Fibroblast of villous mesenchyme (primary cell): ENCODE results near the gene CYP4F2. TPM values are rescaled to one million over a fixed set of nuclear protein-coding genes. Genes with fewer than 3 reads are reported as not detected.
"Not testable (repeated sequence)": the region's sequence is repeated elsewhere in the genome, so short reads cannot be mapped to it uniquely, and the experiment has no call there.

Experiments
- DNase-seq: peaks from one replicate; pipeline ENCODE4 v3.0.0-alpha.2; 2010; ENCODE audit warnings: low read depth
- H3K4me3 ChIP-seq: 2 replicates; pipeline ENCODE4 v1.5.1; 2011; ENCODE audit warnings: low read depth, mild to moderate bottlenecking, low read length
- total RNA-seq: library from RNA; depleted of rRNA; stranded (reverse); fragments of >200 nt; gene quantifications from 2 replicates; pipeline ENCODE4 v1.2.3, GENCODE V29; 2012
- TF ChIP-seq, protein P1 (sequence below): IDR thresholded peaks from 2 replicates; pipeline ENCODE4 v1.5.1; 2012; ENCODE audit warnings: low read depth, mild to moderate bottlenecking, low read length; ENCODE audit not compliant: insufficient read depth

CYP4F2 gene
- total RNA-seq, 1 donor = not detected

DNA sequence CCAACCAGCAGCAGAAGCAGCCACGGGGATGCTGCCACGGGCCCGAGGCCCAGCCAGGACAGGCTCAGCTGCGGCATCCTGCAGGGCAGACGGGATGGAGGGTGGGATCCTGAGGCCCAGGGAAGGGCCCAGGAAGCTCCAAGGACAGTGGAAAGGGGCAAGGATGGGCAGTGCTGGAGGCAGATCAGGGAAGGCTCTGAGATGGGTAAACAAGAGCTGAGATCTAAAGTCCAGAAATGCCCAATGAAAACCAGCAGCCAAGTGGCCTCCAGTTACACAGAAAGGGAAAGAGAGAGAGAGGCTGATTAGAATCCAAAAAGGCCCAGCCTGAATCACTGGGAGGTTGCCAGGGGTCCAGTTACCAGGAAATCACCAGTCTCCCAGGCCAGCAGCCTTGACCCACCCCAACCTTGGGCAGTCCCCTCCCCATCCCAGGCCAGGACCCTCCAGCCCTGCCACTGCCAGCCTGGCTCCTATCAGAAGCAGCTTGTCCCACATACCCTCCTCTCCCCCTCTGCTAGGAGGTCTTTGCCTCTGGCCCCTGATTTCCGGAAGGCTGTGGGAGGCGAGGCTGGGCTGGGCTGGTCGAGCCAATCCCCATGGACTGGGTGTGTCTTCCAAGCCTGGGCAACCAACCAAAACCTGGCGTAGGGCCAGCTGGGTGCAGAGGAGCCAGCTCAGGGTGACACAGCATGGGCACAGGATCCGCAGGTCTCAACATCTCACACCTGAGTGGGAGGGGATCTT is 36.6 kb upstream of the CYP4F2 start, which contains the start of gene CYP4F11:
Gene CYP4F11 (minus strand): TSS at position 198 of the 747 bp plus-strand sequence. CDS start 121 bp downstream, at position 77.
- DNase-seq = no peak

DNA sequence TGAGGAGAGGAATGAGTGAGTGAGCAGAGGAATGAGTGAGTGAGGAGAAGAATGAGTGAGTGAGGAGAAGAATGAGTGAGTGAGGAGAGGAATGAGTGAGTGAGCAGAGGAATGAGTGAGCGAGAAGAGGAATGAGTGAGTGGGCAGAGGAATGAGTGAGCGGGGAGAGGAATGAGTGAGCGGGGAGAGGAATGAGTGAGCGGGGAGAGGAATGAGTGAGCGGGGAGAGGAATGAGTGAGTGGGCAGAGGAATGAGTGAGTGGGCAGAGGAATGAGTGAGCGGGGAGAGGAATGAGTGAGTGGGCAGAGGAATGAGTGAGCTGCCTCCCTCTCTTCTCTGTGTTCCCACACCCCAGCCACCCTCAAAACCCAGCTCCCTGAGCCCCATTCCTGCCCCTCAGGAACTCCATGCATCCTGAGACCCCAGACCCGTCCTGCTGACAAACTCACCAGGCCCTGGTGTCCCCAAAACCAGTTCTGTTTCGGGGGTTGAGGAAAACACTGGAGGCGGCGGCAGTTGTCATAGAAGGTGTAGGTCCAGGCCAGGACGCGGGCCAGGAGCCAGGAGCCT is 36.0 kb upstream of the CYP4F2 start:
- DNase-seq, H3K4me3 ChIP-seq: not testable (repeated sequence)

More for the DNA sequence above, 36.6 kb upstream of the CYP4F2 start, which contains the start of gene CYP4F11:
- TF ChIP-seq, protein P1, sequence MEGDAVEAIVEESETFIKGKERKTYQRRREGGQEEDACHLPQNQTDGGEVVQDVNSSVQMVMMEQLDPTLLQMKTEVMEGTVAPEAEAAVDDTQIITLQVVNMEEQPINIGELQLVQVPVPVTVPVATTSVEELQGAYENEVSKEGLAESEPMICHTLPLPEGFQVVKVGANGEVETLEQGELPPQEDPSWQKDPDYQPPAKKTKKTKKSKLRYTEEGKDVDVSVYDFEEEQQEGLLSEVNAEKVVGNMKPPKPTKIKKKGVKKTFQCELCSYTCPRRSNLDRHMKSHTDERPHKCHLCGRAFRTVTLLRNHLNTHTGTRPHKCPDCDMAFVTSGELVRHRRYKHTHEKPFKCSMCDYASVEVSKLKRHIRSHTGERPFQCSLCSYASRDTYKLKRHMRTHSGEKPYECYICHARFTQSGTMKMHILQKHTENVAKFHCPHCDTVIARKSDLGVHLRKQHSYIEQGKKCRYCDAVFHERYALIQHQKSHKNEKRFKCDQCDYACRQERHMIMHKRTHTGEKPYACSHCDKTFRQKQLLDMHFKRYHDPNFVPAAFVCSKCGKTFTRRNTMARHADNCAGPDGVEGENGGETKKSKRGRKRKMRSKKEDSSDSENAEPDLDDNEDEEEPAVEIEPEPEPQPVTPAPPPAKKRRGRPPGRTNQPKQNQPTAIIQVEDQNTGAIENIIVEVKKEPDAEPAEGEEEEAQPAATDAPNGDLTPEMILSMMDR = no peak
- H3K4me3 ChIP-seq = no peak within 1 kb of the TSS

DNA sequence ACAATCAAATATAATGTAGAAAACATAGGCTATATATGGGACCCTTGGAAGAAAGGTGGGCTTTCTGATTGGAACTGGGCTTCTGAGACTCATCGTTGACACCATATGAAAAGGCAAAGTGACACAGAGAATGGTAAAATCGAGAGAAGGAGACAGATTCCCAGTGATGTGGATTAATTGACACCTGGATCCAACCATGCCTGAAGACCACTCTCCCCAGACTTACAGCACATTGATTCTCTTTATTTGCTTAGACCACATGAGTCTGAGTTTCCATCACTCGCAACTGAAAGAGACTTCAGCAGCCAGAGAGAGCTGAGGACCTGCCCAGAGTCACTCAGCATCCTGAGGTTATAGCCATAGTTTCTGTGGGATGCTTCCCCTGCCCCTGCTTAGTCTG is 30.4 kb upstream of the CYP4F2 start:
- H3K4me3 ChIP-seq = no peak overlapping the region
- no peak for DNase-seq
- TF ChIP-seq, protein P1 = no peak

DNA sequence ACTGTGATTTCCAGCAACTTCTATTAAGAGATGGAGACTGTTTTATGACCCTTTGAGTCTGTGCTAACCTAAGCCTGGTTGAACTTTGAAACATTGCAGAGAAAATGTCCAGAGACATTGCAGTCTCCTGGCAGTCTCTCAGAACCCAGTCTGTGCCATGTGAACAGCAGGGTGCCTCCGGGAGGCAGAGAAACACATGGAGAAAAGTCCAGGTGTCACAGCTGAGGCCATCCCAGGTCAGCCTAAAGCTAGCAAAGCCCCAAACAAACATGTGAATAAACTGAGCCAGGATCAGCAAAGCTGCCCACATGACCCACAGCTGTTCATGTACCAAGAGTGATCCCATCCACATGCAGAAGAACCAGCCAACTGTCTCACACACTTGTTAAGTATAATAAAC is 28.6 kb upstream of the CYP4F2 start:
- TF ChIP-seq, protein P1 = no peak
- H3K4me3 ChIP-seq = no peak overlapping the region
- DNase-seq = no peak

DNA sequence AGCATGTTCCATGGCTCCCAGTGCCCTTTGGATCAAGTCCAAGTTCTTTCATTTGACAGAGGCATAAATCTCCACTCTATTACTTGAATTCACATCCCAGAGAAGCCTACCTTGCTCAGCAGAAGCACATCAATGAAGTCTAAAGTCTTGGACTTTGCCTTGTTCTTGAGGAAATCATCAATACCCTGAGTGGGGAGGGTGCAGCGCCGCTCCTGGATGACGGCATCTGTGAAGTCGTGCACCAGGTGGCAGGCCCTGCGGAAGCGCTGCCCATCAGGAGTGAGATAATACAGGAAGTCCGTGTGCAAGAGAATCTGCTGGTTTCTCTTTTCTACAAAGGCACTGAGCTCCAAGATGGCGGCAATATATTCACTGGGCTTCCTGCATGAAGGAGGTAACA is 25.8 kb upstream of the CYP4F2 start:
- TF ChIP-seq, protein P1 = no peak
- H3K4me3 ChIP-seq = no peak overlapping the region
- DNase-seq = no peak

DNA sequence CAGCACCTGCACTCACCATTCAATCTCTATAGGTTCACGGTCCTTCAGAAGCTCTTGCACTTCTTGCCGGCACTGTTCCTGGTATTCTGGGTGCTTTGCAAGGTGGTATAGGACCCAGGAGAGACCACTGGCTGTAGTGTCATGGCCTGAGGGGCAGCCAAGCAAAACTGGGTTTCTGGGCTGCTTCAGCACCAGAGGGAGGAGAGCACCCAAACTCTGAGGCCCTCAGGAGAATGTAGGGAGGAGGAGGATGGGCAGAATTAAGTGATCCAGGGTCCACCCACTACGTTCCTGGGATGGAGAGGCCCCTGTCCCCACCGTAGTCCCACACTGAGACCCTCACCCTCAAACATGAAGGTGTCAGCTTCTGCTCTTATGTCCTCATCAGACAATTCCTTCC is 24.1 kb upstream of the CYP4F2 start:
- DNase-seq = no peak
- H3K4me3 ChIP-seq = no peak overlapping the region
- TF ChIP-seq, protein P1 = no peak

DNA sequence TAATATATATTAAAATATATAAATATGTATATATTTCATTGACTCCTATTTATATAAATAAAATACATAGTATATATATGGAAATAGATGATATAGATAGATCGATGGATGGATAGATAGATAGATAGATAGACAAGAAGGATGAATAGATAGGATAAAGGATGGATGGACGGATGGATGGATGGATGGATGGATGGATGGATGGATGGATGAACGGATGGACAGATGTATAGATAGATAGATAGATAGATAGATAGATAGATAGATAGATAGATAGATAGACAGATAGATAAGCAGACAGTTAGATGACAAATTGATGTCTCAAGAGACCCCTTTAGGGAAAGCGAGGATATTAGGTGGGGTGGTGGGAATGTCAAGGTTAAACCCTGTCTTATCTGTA is 21.4 kb upstream of the CYP4F2 start:
- DNase-seq = no peak
- H3K4me3 ChIP-seq = no peak overlapping the region
- TF ChIP-seq, protein P1 = no peak
